Hepatocyte (in vitro differentiated cells): ENCODE results near the gene MYMX.

Experiments
- CTCF ChIP-seq: fragments of 200-600 bp; sonication (generic); IDR thresholded peaks from 2 replicates; pipeline ENCODE4 v1.5.1; 2016; ENCODE audit warnings: antibody characterized with exemption, mild to moderate bottlenecking; ENCODE audit not compliant: poor library complexity
- EZH2 ChIP-seq: fragments of 200-600 bp; sonication (generic); IDR thresholded peaks from 2 replicates; pipeline ENCODE4 v1.6.1; 2016; ENCODE audit warnings: antibody characterized with exemption, mild to moderate bottlenecking, borderline replicate concordance
- EZH2phosphoT487 ChIP-seq: fragments of 200-600 bp; sonication (generic); IDR thresholded peaks from one replicate; pipeline ENCODE4 v1.6.1; 2018; ENCODE audit warnings: antibody characterized with exemption, mild to moderate bottlenecking, low read depth, moderate library complexity; ENCODE audit not compliant: unreplicated experiment, severe bottlenecking

DNA sequence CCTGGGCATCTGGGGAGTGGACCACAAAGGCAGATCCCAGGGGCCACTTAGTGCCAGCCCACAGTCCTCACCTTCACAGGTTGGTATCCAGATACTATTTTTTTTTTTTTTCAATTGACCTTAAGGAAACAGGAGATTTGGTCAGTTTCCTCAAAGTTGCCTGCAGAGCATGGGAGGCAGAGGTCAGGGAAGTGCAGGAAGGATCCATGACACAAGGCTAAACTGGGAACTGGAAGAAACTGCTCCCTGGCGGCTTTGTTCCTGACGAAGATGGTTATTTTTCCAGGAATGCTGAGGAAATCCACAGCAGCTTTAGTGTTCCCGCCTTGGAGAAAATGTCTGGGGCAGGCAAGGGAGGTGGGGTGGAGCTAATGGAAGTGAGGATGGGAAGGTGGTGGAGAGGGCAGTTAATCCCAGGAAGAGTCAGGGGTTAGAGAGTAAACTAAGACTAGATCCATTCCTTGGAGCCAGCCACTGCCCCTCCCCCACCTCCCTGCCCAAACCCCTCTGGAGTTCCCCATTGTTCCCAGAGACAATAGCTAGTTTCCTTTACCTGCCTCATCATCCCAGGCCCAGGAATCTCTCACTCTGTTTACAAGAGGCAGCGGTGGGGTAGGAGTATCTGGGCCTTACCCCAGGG, 14.3 kb upstream of the MYMX start:
- no peak for TF ChIP-seq CTCF
- no peak for TF ChIP-seq EZH2phosphoT487
- TF ChIP-seq EZH2 = no peak
